K562 (cell line): ENCODE data around the gene SOX6.

Experiments used
- EZH2 ChIP-seq: IDR thresholded peaks from 2 replicates; pipeline ENCODE4 v1.6.1; 2012; ENCODE audit warnings: low read depth, mild to moderate bottlenecking, inconsistent platforms, low read length, borderline replicate concordance
- RBM22 ChIP-seq: fragments of 200-400 bp; formaldehyde crosslinking; IDR thresholded peaks from 2 replicates; pipeline ENCODE4 v1.6.1; 2018; ENCODE audit warnings: low read length, low read depth; ENCODE audit not compliant: poor library complexity, severe bottlenecking
- TF ChIP-seq, protein P1 (sequence below): fragments of 450-650 bp; formaldehyde crosslinking; IDR thresholded peaks from 2 replicates; pipeline ENCODE4 v1.4.0; 2020; ENCODE audit warnings: mild to moderate bottlenecking, mixed read lengths
- TF ChIP-seq, protein P2 (sequence below): sonication (generic); formaldehyde crosslinking; IDR thresholded peaks from 2 replicates; pipeline ENCODE4 v1.4.0; 2020; ENCODE audit warnings: mild to moderate bottlenecking, missing genetic modification reagents

DNA sequence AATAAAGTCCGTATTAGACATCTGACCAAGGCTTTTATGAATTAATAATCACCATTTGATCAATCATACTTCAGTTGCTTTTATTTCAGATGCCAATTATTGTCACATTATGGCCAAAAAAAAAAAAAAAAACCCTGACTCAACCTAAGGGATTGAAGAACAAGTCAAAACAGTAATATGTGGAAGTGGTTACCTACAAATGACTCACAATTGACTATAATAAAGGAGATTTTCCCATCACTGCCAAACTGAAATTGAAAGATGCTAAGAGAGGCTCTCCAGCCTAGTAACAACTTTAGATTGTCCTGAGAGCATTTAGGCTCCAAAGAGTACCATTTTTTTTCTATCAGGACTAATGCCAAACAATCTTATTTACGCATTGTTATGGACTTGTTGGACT, 35.2 kb downstream of the SOX6 start:
- TF ChIP-seq EZH2 (no peak), RBM22 (no peak)
- TF ChIP-seq, protein P1, sequence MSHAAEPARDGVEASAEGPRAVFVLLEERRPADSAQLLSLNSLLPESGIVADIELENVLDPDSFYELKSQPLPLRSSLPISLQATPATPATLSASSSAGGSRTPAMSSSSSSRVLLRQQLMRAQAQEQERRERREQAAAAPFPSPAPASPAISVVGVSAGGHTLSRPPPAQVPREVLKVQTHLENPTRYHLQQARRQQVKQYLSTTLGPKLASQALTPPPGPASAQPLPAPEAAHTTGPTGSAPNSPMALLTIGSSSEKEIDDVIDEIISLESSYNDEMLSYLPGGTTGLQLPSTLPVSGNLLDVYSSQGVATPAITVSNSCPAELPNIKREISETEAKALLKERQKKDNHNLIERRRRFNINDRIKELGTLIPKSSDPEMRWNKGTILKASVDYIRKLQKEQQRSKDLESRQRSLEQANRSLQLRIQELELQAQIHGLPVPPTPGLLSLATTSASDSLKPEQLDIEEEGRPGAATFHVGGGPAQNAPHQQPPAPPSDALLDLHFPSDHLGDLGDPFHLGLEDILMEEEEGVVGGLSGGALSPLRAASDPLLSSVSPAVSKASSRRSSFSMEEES (CRISPR knock-in tag): no peak
- TF ChIP-seq, protein P2, sequence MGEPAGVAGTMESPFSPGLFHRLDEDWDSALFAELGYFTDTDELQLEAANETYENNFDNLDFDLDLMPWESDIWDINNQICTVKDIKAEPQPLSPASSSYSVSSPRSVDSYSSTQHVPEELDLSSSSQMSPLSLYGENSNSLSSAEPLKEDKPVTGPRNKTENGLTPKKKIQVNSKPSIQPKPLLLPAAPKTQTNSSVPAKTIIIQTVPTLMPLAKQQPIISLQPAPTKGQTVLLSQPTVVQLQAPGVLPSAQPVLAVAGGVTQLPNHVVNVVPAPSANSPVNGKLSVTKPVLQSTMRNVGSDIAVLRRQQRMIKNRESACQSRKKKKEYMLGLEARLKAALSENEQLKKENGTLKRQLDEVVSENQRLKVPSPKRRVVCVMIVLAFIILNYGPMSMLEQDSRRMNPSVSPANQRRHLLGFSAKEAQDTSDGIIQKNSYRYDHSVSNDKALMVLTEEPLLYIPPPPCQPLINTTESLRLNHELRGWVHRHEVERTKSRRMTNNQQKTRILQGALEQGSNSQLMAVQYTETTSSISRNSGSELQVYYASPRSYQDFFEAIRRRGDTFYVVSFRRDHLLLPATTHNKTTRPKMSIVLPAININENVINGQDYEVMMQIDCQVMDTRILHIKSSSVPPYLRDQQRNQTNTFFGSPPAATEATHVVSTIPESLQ (CRISPR knock-in tag): no peak
